ENCODE data around the gene METTL21C. TPM values are rescaled to one million over a fixed set of nuclear protein-coding genes. Genes with fewer than 3 reads are reported as not detected.

METTL21C gene
- total RNA-seq, 3 donors from 2014 or later (not counting 1 experiment from before 2014, with no cell fraction given), result not detected

DNA sequence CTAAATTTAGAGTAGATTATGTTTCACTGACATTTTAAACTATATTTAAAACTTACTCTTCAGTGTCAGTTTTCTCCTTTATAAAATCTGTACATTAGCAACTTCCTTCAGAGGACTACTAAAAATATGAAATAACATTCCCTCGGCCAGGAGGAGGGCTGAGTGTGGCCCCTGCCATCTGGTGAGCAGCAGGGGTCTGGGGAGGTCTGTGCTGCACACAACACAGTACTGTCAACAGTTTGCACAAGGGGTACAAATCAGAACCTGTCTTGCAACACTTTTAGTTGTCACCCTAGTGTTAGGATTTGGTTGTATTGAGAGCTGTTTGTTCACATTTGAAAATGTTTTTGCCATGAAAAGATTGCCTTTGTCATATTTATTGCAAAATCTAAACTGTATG, 49.1 kb downstream of the METTL21C start:
- intact Hi-C loops (cut with micrococcal nuclease), result no loop called here

GRCh38 chr13:102643656-102644055, 51.2 kb downstream of the METTL21C start:
- ATAC-seq, result no peak
- Mint-ChIP-seq H3K4me3 (no peak overlapping the region), H3K9me3 (no peaks in the 10 kb centered on the region), H3K27me3 (ENCODE audit: low read depth in 2 of 2) (no peaks in the 10 kb centered on the region), H3K4me1 (peaks cover 4 to 8% of the 10 kb centered on the region in 2 donors), H3K36me3 (peaks cover 12% of the 10 kb centered on the region), H3K27ac (no peak overlapping the region)
- intact Hi-C loops (cut with micrococcal nuclease), result no loop called here
- no peak overlapping the region for H3K4me3 ChIP-seq (ENCODE audit: low read length)
- no peaks in the 10 kb centered on the region for H3K4me1 ChIP-seq (ENCODE audit: control insufficient read depth, insufficient read depth, low read length)
- no peak for DNase-seq
- no peaks in the 10 kb centered on the region for H3K9me3 ChIP-seq (ENCODE audit: control insufficient read depth, insufficient read depth, low read length)
- no peaks in the 10 kb centered on the region for H3K27me3 ChIP-seq (ENCODE audit: control insufficient read depth, insufficient read depth, low read length)
- WGBS (ENCODE audit: insufficient coverage), result 100% methylated on average over 1 of the region's 1 CpG
- H3K36me3 ChIP-seq (ENCODE audit: control insufficient read depth, insufficient read depth, low read length), result peaks cover 87% of the 10 kb centered on the region
- no peak overlapping the region for H3K27ac ChIP-seq (ENCODE audit: low read length)
- TF ChIP-seq, protein P1, sequence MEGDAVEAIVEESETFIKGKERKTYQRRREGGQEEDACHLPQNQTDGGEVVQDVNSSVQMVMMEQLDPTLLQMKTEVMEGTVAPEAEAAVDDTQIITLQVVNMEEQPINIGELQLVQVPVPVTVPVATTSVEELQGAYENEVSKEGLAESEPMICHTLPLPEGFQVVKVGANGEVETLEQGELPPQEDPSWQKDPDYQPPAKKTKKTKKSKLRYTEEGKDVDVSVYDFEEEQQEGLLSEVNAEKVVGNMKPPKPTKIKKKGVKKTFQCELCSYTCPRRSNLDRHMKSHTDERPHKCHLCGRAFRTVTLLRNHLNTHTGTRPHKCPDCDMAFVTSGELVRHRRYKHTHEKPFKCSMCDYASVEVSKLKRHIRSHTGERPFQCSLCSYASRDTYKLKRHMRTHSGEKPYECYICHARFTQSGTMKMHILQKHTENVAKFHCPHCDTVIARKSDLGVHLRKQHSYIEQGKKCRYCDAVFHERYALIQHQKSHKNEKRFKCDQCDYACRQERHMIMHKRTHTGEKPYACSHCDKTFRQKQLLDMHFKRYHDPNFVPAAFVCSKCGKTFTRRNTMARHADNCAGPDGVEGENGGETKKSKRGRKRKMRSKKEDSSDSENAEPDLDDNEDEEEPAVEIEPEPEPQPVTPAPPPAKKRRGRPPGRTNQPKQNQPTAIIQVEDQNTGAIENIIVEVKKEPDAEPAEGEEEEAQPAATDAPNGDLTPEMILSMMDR (IDR thresholded peaks at IDR 0.05), result no peak

More for the DNA sequence above, 49.1 kb downstream of the METTL21C start:
- H3K27ac Mint-ChIP-seq, result no peak overlapping the region
- Histone ChIP-seq H3K27ac (ENCODE audit: low read length) (no peak overlapping the region), H3K36me3 (ENCODE audit: control insufficient read depth, insufficient read depth, low read length) (peaks cover 89% of the 10 kb centered on the region), H3K27me3 (ENCODE audit: control insufficient read depth, insufficient read depth, low read length) (no peaks in the 10 kb centered on the region), H3K9me3 (ENCODE audit: control insufficient read depth, insufficient read depth, low read length) (no peaks in the 10 kb centered on the region), H3K4me3 (ENCODE audit: low read length) (no peak overlapping the region), H3K4me1 (ENCODE audit: control insufficient read depth, insufficient read depth, low read length) (no peaks in the 10 kb centered on the region)
- H3K4me3 Mint-ChIP-seq, result no peak overlapping the region
- 100% methylated on average over 1 of the region's 1 CpG for WGBS (ENCODE audit: insufficient coverage)
- H3K4me1 Mint-ChIP-seq, result peaks cover 4 to 8% of the 10 kb centered on the region in 2 donors
- DNase-seq (no peak), ATAC-seq (no peak)
- no peaks in the 10 kb centered on the region for H3K9me3 Mint-ChIP-seq
- H3K27me3 Mint-ChIP-seq (ENCODE audit: low read depth in 2 of 2), result no peaks in the 10 kb centered on the region
- peaks cover 8% of the 10 kb centered on the region for H3K36me3 Mint-ChIP-seq
- TF ChIP-seq, protein P1 (IDR thresholded peaks at IDR 0.05), result no peak

DNA sequence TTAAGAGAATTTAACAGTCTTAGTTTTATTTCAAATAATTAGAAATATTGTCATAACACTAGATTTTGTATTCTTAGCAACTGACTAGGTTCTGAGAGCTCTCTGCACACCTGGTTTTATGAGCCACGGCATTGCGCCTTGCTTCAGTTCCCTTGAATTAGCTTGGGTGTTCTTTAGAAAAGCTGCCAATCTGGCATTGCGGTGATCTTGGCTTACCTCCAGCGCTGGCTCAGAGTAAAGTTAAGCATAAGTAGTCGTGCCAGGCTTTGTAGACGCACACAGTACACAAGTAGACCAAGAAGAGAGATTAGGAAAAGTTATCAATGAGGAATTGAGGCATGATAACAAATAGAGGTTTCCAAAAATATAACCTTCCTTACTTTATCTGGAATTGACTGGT, 52.4 kb downstream of the METTL21C start:
- H3K27ac Mint-ChIP-seq, result no peak overlapping the region
- Histone ChIP-seq H3K36me3 (ENCODE audit: control insufficient read depth, insufficient read depth, low read length) (peaks cover 88% of the 10 kb centered on the region), H3K4me3 (ENCODE audit: low read length) (no peak overlapping the region), H3K9me3 (ENCODE audit: control insufficient read depth, insufficient read depth, low read length) (no peaks in the 10 kb centered on the region), H3K27me3 (ENCODE audit: control insufficient read depth, insufficient read depth, low read length) (no peaks in the 10 kb centered on the region), H3K4me1 (ENCODE audit: control insufficient read depth, insufficient read depth, low read length) (no peaks in the 10 kb centered on the region), H3K27ac (ENCODE audit: low read length) (no peak overlapping the region)
- intact Hi-C loops (cut with micrococcal nuclease), result no loop called here
- TF ChIP-seq, protein P1 (IDR thresholded peaks at IDR 0.05), result no peak
- WGBS (ENCODE audit: insufficient coverage), result 98% methylated on average over 6 of the region's 6 CpGs
- no peak for ATAC-seq
- H3K4me1 Mint-ChIP-seq, result peaks cover under 1 to 8% of the 10 kb centered on the region in 2 donors
- peaks cover 22% of the 10 kb centered on the region for H3K36me3 Mint-ChIP-seq
- no peak overlapping the region for H3K4me3 Mint-ChIP-seq
- no peaks in the 10 kb centered on the region for H3K9me3 Mint-ChIP-seq
- H3K27me3 Mint-ChIP-seq (ENCODE audit: low read depth in 2 of 2), result no peaks in the 10 kb centered on the region
- no peak for DNase-seq

DNA sequence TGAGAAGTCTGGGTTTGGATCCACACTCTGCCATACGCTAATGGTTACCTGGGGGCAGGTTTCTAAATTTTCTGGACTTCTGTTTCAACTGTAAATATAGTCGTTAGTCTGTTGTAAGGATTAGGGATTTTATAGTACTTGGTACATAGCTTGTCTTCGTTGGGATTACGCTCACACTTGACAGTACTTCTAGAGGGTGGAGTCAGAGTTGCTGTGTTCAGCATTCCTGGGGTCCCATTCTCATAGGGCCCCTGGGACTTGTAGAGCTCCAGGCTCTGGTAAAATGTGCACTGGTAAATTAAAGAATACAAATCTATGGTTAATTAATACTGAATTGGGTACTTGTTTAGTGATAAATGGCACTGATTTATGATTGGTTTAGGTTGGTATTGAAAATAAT, 52.8 kb downstream of the METTL21C start:
- intact Hi-C loops (cut with micrococcal nuclease), result no loop called here
- TF ChIP-seq, protein P1 (IDR thresholded peaks at IDR 0.05), result no peak
- Mint-ChIP-seq H3K36me3 (peaks cover 22% of the 10 kb centered on the region), H3K27me3 (ENCODE audit: low read depth in 2 of 2) (no peaks in the 10 kb centered on the region), H3K27ac (no peak overlapping the region), H3K9me3 (no peaks in the 10 kb centered on the region), H3K4me3 (no peak overlapping the region), H3K4me1 (peaks cover 4 to 8% of the 10 kb centered on the region in 2 donors)
- H3K4me3 ChIP-seq (ENCODE audit: low read length), result no peak overlapping the region
- H3K9me3 ChIP-seq (ENCODE audit: control insufficient read depth, insufficient read depth, low read length), result no peaks in the 10 kb centered on the region
- no peaks in the 10 kb centered on the region for H3K4me1 ChIP-seq (ENCODE audit: control insufficient read depth, insufficient read depth, low read length)
- WGBS (ENCODE audit: insufficient coverage), result over 99% methylated on average over 4 of the region's 4 CpGs
- no peak overlapping the region for H3K27ac ChIP-seq (ENCODE audit: low read length)
- H3K27me3 ChIP-seq (ENCODE audit: control insufficient read depth, insufficient read depth, low read length), result no peaks in the 10 kb centered on the region
- ATAC-seq, result no peak
- no peak for DNase-seq
- peaks cover 88% of the 10 kb centered on the region for H3K36me3 ChIP-seq (ENCODE audit: control insufficient read depth, insufficient read depth, low read length)

Data from natural killer cell (primary cell).